CD4-positive, alpha-beta T cell treated with Interleukin-1 beta for 1 hour (primary cell): ENCODE measurements around the gene PTPRE.

ENCODE experiments used
- DNase-seq, 2 donors: peaks; one replicate each; pipeline ENCODE4 v3.0.0-alpha.2; 2020 to 2022

PTPRE gene

GRCh38 chr10:128029731-128030369 lies 122.9 kb downstream of the PTPRE start:
- no peak for DNase-seq

GRCh38 chr10:128030498-128031072 lies 123.7 kb downstream of the PTPRE start:
- DNase-seq: no peak

- DNase-seq: no peak
These were observed 124.3 kb downstream of the PTPRE start for GRCh38 chr10:128031216-128031615.

- DNase-seq: no peak
These were observed 125.6 kb downstream of the PTPRE start for GRCh38 chr10:128032466-128032865.

GRCh38 chr10:128035557-128035973 lies 128.7 kb downstream of the PTPRE start:
- DNase-seq: peak; percentile 62 to 67

GRCh38 chr10:128036011-128036615 lies 129.2 kb downstream of the PTPRE start:
- DNase-seq: no peak

- DNase-seq: no peak
These were observed 130.0 kb downstream of the PTPRE start for GRCh38 chr10:128036746-128037543.

GRCh38 chr10:128040096-128040495 lies 133.2 kb downstream of the PTPRE start:
- DNase-seq: no peak

- no peak for DNase-seq
These were observed 133.8 kb downstream of the PTPRE start for GRCh38 chr10:128040681-128041080.

- DNase-seq: peak; percentile 24 to 40
These were observed 135.3 kb downstream of the PTPRE start for GRCh38 chr10:128042131-128042610.

- DNase-seq: no peak
These were observed 136.5 kb downstream of the PTPRE start for GRCh38 chr10:128043259-128044045.

GRCh38 chr10:128044186-128044585 lies 137.3 kb downstream of the PTPRE start:
- DNase-seq: no peak

GRCh38 chr10:128044961-128045832 lies 138.3 kb downstream of the PTPRE start:
- no peak for DNase-seq

GRCh38 chr10:128045833-128046120 lies 138.9 kb downstream of the PTPRE start:
- DNase-seq: no peak

GRCh38 chr10:128046156-128046952 lies 139.5 kb downstream of the PTPRE start:
- DNase-seq: no peak

GRCh38 chr10:128046953-128047290 lies 140.0 kb downstream of the PTPRE start:
- no peak for DNase-seq

GRCh38 chr10:128047351-128047750 lies 140.4 kb downstream of the PTPRE start:
- DNase-seq: peak; percentile 87 to 90

- DNase-seq: peak; percentile 40 to 49
These were observed 141.3 kb downstream of the PTPRE start for GRCh38 chr10:128047991-128048818.

GRCh38 chr10:128048819-128049210 lies 141.9 kb downstream of the PTPRE start:
- no peak for DNase-seq
